NB4 (cell line): ENCODE measurements around the gene ZCCHC2.

Source experiments
- DNase-seq: peaks from one replicate; pipeline ENCODE4 v3.0.0; 2010; ENCODE audit warnings: low read depth
- H3K4me3 ChIP-seq: one replicate; pipeline ENCODE4 v1.5.1; 2011; ENCODE audit warnings: mild to moderate bottlenecking, low read depth, low read length, moderate library complexity
- CTCF ChIP-seq: IDR thresholded peaks from one replicate; pipeline ENCODE4 v1.5.1; 2012; ENCODE audit warnings: low read depth, low read length
- MAX ChIP-seq: IDR thresholded peaks from 2 replicates; pipeline ENCODE4 v1.6.1; 2011; ENCODE audit warnings: low read depth, low read length
- MYC ChIP-seq: IDR thresholded peaks from 2 replicates; pipeline ENCODE4 v1.6.1; 2011; ENCODE audit warnings: low read depth, low read length
- POLR2A ChIP-seq: IDR thresholded peaks from 2 replicates; pipeline ENCODE4 v1.6.1; 2011; ENCODE audit warnings: mild to moderate bottlenecking; ENCODE audit not compliant: insufficient read length; ENCODE audit errors: extremely low read depth

ZCCHC2 gene

GRCh38 chr18:62539284-62540165 lies 16.7 kb downstream of the ZCCHC2 start:
- no peak overlapping the region for H3K4me3 ChIP-seq
- TF ChIP-seq POLR2A = no peak
- TF ChIP-seq CTCF = no peak
- TF ChIP-seq MYC = no peak
- no peak for TF ChIP-seq MAX
- DNase-seq = no peak

- no peak overlapping the region for H3K4me3 ChIP-seq
- no peak for TF ChIP-seq MAX
- no peak for TF ChIP-seq POLR2A
- no peak for TF ChIP-seq CTCF
- TF ChIP-seq MYC = no peak
- DNase-seq = no peak
These were observed 20.2 kb downstream of the ZCCHC2 start for GRCh38 chr18:62543021-62543420.

GRCh38 chr18:62545098-62545497 lies 22.3 kb downstream of the ZCCHC2 start:
- no peak for DNase-seq
- H3K4me3 ChIP-seq = no peak overlapping the region
- TF ChIP-seq MAX (no peak), MYC (no peak), POLR2A (no peak), CTCF (no peak)

- H3K4me3 ChIP-seq = no peak overlapping the region
- DNase-seq = no peak
- no peak for TF ChIP-seq POLR2A
- no peak for TF ChIP-seq CTCF
- TF ChIP-seq MAX = no peak
- no peak for TF ChIP-seq MYC
These were observed 26.9 kb downstream of the ZCCHC2 start for GRCh38 chr18:62549755-62550154.

GRCh38 chr18:62550746-62551145 lies 27.9 kb downstream of the ZCCHC2 start:
- DNase-seq = no peak
- TF ChIP-seq MAX (no peak), MYC (no peak), POLR2A (no peak), CTCF (no peak)
- H3K4me3 ChIP-seq = no peak overlapping the region
